ENCODE results near the gene ZAR1. TPM values are rescaled to one million over a fixed set of nuclear protein-coding genes. Genes with fewer than 3 reads are reported as not detected.

Gene ZAR1
- polyA plus RNA-seq, 1 donor, result 0.03 TPM

DNA sequence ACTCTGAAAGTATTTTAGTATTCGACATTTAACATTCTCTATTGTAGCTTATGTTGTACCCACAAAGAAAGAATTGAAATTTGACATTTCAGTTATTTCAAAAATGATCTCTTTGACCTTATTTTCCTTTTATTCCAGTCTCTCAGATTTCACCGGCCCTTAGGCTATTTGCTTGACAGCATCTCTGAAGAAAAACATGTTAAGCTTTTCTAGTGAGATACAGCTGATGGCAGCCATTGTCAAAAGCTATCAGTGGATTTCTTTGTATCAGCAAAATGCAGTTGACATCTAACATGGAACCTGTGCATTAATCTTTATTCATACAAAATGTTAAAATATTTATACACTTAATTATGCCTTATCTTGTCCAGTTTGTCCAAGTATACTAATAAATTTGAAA lies 16.7 kb downstream of the ZAR1 start:
- Histone ChIP-seq H3K36me3 (ENCODE audit: control insufficient read depth, insufficient read depth, low read length) (peaks cover 45% of the 10 kb centered on the region), H3K9me3 (ENCODE audit: control insufficient read depth, low read depth, low read length) (no peaks in the 10 kb centered on the region), H3K27me3 (ENCODE audit: control insufficient read depth, insufficient read depth, low read length) (no peaks in the 10 kb centered on the region), H3K27ac (ENCODE audit: low read length) (no peak overlapping the region), H3K4me3 (ENCODE audit: low read length) (no peak overlapping the region), H3K4me1 (ENCODE audit: control insufficient read depth, insufficient read depth, low read length) (no peaks in the 10 kb centered on the region)
- no peak for DNase-seq
- WGBS (ENCODE audit: insufficient coverage, low lambda C conversion rate), result 100% methylated on average over 2 of the region's 2 CpGs

DNA sequence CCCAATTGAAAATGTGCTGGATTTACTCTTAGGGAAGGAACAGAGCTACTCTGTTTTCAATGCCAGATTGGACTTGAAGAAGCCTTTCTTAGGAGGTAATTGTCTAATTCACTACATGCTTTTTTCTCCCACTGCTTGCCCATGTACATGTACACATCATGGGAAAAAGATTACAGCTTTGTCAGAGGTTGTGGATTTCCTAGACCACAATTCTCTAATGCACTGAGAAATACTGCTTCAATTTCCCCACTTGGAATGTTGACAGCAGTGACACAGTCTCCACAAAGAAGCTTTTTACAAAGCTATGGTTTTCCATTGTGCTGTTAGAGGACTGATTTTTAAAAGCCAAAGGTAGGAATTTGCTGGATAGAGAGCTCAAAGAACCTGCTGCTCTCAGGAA lies 19.5 kb downstream of the ZAR1 start:
- Histone ChIP-seq H3K27ac (ENCODE audit: low read length) (no peak overlapping the region), H3K4me1 (ENCODE audit: control insufficient read depth, insufficient read depth, low read length) (no peaks in the 10 kb centered on the region), H3K36me3 (ENCODE audit: control insufficient read depth, insufficient read depth, low read length) (peaks cover 64% of the 10 kb centered on the region), H3K4me3 (ENCODE audit: low read length) (no peak overlapping the region), H3K9me3 (ENCODE audit: control insufficient read depth, low read depth, low read length) (no peaks in the 10 kb centered on the region), H3K27me3 (ENCODE audit: control insufficient read depth, insufficient read depth, low read length) (no peaks in the 10 kb centered on the region)
- no peak for DNase-seq

GRCh38 chr4:48518143-48518542 lies 28.1 kb downstream of the ZAR1 start:
- H3K27ac ChIP-seq (ENCODE audit: low read length), result no peak overlapping the region
- 100% methylated on average over 1 of the region's 3 CpGs for WGBS (ENCODE audit: insufficient coverage, low lambda C conversion rate)
- peaks cover 61% of the 10 kb centered on the region for H3K36me3 ChIP-seq (ENCODE audit: control insufficient read depth, insufficient read depth, low read length)
- no peaks in the 10 kb centered on the region for H3K27me3 ChIP-seq (ENCODE audit: control insufficient read depth, insufficient read depth, low read length)
- no peaks in the 10 kb centered on the region for H3K4me1 ChIP-seq (ENCODE audit: control insufficient read depth, insufficient read depth, low read length)
- H3K9me3 ChIP-seq (ENCODE audit: control insufficient read depth, low read depth, low read length), result no peaks in the 10 kb centered on the region
- no peak for DNase-seq
- H3K4me3 ChIP-seq (ENCODE audit: low read length), result no peak overlapping the region

DNA sequence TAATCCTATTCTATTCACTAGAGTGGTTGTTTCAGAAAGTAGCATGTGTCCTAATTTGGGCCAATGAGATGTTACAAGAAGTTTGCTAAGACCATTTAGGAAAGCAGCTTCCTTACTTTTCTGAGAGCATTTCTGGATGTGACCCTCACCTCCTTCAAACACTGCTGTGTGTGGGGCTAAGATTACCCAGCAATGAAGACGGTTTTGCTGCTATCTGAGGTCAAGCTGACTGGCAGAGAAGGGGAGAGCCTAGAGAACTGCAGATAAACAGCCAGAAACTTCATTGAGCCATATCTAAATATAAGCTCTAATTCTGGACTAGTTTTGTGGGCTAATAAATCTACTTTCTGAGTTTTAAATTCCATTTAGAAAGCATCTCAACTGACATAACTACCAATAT lies 36.4 kb downstream of the ZAR1 start:
- DNase-seq, result no peak
- no peak overlapping the region for H3K27ac ChIP-seq (ENCODE audit: low read length)

DNA sequence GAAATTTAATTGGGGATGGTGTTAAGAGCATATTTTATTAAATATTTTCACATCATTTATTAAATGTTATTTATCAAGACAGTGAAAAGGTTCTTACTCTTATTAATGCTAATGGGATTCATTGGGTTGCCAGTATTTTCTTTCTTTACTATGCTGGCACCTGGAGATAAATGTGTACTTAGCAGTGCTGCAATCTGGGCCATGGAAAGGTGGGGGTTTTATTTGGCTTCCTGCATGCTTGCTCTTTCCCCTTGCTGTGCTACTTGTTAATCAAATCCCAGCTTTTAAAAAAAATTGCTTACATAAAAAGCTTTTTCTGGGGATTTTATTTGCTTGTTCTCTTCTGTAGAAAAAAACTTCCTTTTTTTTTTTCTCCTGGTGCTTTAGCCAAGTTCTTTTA lies 48.3 kb downstream of the ZAR1 start:
- H3K9me3 ChIP-seq (ENCODE audit: control insufficient read depth, low read depth, low read length), result no peaks in the 10 kb centered on the region
- H3K27ac ChIP-seq (ENCODE audit: low read length), result no peak overlapping the region
- H3K4me3 ChIP-seq (ENCODE audit: low read length), result no peak overlapping the region
- H3K4me1 ChIP-seq (ENCODE audit: control insufficient read depth, insufficient read depth, low read length), result no peaks in the 10 kb centered on the region
- H3K36me3 ChIP-seq (ENCODE audit: control insufficient read depth, insufficient read depth, low read length), result peaks cover 57% of the 10 kb centered on the region
- no peaks in the 10 kb centered on the region for H3K27me3 ChIP-seq (ENCODE audit: control insufficient read depth, insufficient read depth, low read length)
- no peak for DNase-seq

More for the DNA sequence above, 36.4 kb downstream of the ZAR1 start:
- Histone ChIP-seq H3K4me3 (ENCODE audit: low read length) (no peak overlapping the region), H3K4me1 (ENCODE audit: control insufficient read depth, insufficient read depth, low read length) (no peaks in the 10 kb centered on the region), H3K27me3 (ENCODE audit: control insufficient read depth, insufficient read depth, low read length) (no peaks in the 10 kb centered on the region), H3K9me3 (ENCODE audit: control insufficient read depth, low read depth, low read length) (no peaks in the 10 kb centered on the region), H3K36me3 (ENCODE audit: control insufficient read depth, insufficient read depth, low read length) (peaks cover 75% of the 10 kb centered on the region)
- WGBS (ENCODE audit: insufficient coverage, low lambda C conversion rate), result 100% methylated on average over 1 of the region's 1 CpG

- no peak for DNase-seq
- WGBS (ENCODE audit: insufficient coverage, low lambda C conversion rate), result 83% methylated on average over 2 of the region's 3 CpGs
- Histone ChIP-seq H3K27me3 (ENCODE audit: control insufficient read depth, insufficient read depth, low read length) (no peaks in the 10 kb centered on the region), H3K4me1 (ENCODE audit: control insufficient read depth, insufficient read depth, low read length) (no peaks in the 10 kb centered on the region), H3K9me3 (ENCODE audit: control insufficient read depth, low read depth, low read length) (no peaks in the 10 kb centered on the region), H3K36me3 (ENCODE audit: control insufficient read depth, insufficient read depth, low read length) (peaks cover 57% of the 10 kb centered on the region), H3K4me3 (ENCODE audit: low read length) (no peak overlapping the region), H3K27ac (ENCODE audit: low read length) (no peak overlapping the region)
Measured at GRCh38 chr4:48539597-48539996, 49.5 kb downstream of the ZAR1 start.

- Histone ChIP-seq H3K36me3 (ENCODE audit: control insufficient read depth, insufficient read depth, low read length) (peaks cover 62% of the 10 kb centered on the region), H3K27me3 (ENCODE audit: control insufficient read depth, insufficient read depth, low read length) (no peaks in the 10 kb centered on the region), H3K9me3 (ENCODE audit: control insufficient read depth, low read depth, low read length) (no peaks in the 10 kb centered on the region), H3K4me3 (ENCODE audit: low read length) (no peak overlapping the region), H3K27ac (ENCODE audit: low read length) (no peak overlapping the region), H3K4me1 (ENCODE audit: control insufficient read depth, insufficient read depth, low read length) (no peaks in the 10 kb centered on the region)
- no peak for DNase-seq
- WGBS (ENCODE audit: insufficient coverage, low lambda C conversion rate), result 94% methylated on average over 2 of the region's 2 CpGs
Measured at GRCh38 chr4:48542888-48543287, 52.8 kb downstream of the ZAR1 start.

DNA sequence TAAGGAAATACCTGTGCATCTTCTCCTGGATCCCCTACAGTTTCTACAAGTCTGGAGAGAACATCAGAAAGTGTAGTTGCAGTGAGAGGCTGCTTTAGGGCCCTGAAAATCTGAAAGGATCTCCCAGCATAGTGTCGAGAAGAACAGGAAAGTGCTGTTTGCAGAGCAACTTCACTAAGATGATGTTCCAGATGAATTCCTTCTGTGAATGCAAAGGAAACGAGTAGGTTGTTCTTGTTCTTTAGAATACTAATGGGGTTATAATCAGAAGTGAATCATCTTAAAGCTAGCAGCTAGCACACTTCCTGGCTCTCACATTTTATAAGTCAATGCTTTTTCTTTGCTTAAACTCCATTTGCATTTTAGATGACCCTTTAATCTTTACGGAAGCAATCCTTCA lies 53.7 kb downstream of the ZAR1 start:
- H3K9me3 ChIP-seq (ENCODE audit: control insufficient read depth, low read depth, low read length), result no peaks in the 10 kb centered on the region
- no peak overlapping the region for H3K4me3 ChIP-seq (ENCODE audit: low read length)
- peaks cover 65% of the 10 kb centered on the region for H3K36me3 ChIP-seq (ENCODE audit: control insufficient read depth, insufficient read depth, low read length)
- WGBS (ENCODE audit: insufficient coverage, low lambda C conversion rate), result 100% methylated on average over 1 of the region's 3 CpGs
- no peak overlapping the region for H3K27ac ChIP-seq (ENCODE audit: low read length)
- H3K4me1 ChIP-seq (ENCODE audit: control insufficient read depth, insufficient read depth, low read length), result no peaks in the 10 kb centered on the region
- DNase-seq, result no peak
- no peaks in the 10 kb centered on the region for H3K27me3 ChIP-seq (ENCODE audit: control insufficient read depth, insufficient read depth, low read length)

Other genes starting within 250 kb of the ZAR1 start
- 4.6 TPM for gene TEC, start 220.4 kb upstream of the ZAR1 start, polyA plus RNA-seq
- gene SLAIN2, start 148.7 kb upstream of the ZAR1 start, polyA plus RNA-seq, result 38.7 TPM
- 2.0 TPM for gene SLC10A4, start 6.9 kb upstream of the ZAR1 start, polyA plus RNA-seq

Measured in large intestine (tissue), 3 donors.